ENCODE data around the gene MRPL12.

MRPL12 gene

DNA sequence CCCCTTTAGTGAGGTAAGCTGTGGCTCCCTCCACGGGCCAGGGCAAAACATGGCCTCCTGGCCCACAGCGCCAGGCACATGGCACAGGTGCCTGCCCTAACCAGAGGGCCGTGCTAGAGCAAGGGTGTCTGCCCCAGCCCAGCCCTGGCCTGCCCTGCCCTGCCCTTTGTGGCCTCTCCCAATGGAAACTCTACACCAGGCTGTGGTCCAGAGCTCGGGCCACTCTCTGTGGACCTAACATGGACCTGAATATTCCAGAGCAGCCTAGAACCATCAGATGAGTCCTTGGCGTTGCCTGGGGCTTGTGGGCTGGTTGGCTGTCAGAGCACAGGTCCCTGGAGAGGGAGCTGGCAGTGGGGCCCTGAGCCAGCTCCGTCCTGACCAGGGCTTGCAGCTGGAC is 8.0 kb upstream of the MRPL12 start:
- H4K20me1 ChIP-seq (ENCODE audit: insufficient read depth, low read length) = no peaks in the 10 kb centered on the region
- H3K79me2 ChIP-seq (ENCODE audit: insufficient read depth, low read length) = no peaks in the 10 kb centered on the region
- H3K9ac ChIP-seq (ENCODE audit: low read length) = no peak overlapping the region
- H3K9me3 ChIP-seq (ENCODE audit: low read length) = no peaks in the 10 kb centered on the region
- no peak overlapping the region for H3K27ac ChIP-seq (ENCODE audit: low read depth, low read length, poor library complexity, severe bottlenecking)
- H3K27me3 ChIP-seq (ENCODE audit: insufficient read depth, low read length) = no peaks in the 10 kb centered on the region
- no peak overlapping the region for H3K4me2 ChIP-seq (ENCODE audit: low read length)
- no peaks in the 10 kb centered on the region for H3K9me2 ChIP-seq (ENCODE audit: low read depth, low read length)
- TF ChIP-seq, protein P1, sequence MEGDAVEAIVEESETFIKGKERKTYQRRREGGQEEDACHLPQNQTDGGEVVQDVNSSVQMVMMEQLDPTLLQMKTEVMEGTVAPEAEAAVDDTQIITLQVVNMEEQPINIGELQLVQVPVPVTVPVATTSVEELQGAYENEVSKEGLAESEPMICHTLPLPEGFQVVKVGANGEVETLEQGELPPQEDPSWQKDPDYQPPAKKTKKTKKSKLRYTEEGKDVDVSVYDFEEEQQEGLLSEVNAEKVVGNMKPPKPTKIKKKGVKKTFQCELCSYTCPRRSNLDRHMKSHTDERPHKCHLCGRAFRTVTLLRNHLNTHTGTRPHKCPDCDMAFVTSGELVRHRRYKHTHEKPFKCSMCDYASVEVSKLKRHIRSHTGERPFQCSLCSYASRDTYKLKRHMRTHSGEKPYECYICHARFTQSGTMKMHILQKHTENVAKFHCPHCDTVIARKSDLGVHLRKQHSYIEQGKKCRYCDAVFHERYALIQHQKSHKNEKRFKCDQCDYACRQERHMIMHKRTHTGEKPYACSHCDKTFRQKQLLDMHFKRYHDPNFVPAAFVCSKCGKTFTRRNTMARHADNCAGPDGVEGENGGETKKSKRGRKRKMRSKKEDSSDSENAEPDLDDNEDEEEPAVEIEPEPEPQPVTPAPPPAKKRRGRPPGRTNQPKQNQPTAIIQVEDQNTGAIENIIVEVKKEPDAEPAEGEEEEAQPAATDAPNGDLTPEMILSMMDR (IDR thresholded peaks at IDR 0.05; ENCODE audit: low read length) = no peak
- TF ChIP-seq EZH2 (IDR thresholded peaks at IDR 0.05; ENCODE audit: borderline replicate concordance, low read length) = no peak
- H3K36me3 ChIP-seq (ENCODE audit: insufficient read depth, low read length) = peaks cover 93% of the 10 kb centered on the region
- no peaks in the 10 kb centered on the region for H3K4me1 ChIP-seq (ENCODE audit: insufficient read depth, low read length, severe bottlenecking)
- no peaks in the 10 kb centered on the region for H3F3A ChIP-seq (ENCODE audit: insufficient read depth, low read length)
- no peak overlapping the region for H2AFZ ChIP-seq (ENCODE audit: low read length)
- H3K4me3 ChIP-seq (ENCODE audit: low read depth, low read length, poor library complexity, severe bottlenecking) = no peak overlapping the region

GRCh38 chr17:81695801-81696200 is 7.4 kb upstream of the MRPL12 start:
- Histone ChIP-seq H3K4me2 (ENCODE audit: low read length) (no peak overlapping the region), H3K36me3 (ENCODE audit: insufficient read depth, low read length) (peaks cover 90% of the 10 kb centered on the region), H3K4me3 (ENCODE audit: low read depth, low read length, poor library complexity, severe bottlenecking) (no peak overlapping the region), H3K9ac (ENCODE audit: low read length) (no peak overlapping the region), H3K27me3 (ENCODE audit: insufficient read depth, low read length) (no peaks in the 10 kb centered on the region), H3K9me2 (ENCODE audit: low read depth, low read length) (no peaks in the 10 kb centered on the region), H3K9me3 (ENCODE audit: low read length) (no peaks in the 10 kb centered on the region), H2AFZ (ENCODE audit: low read length) (no peak overlapping the region), H3K4me1 (ENCODE audit: insufficient read depth, low read length, severe bottlenecking) (peaks cover 4% of the 10 kb centered on the region), H3K79me2 (ENCODE audit: insufficient read depth, low read length) (no peaks in the 10 kb centered on the region), H4K20me1 (ENCODE audit: insufficient read depth, low read length) (no peaks in the 10 kb centered on the region), H3F3A (ENCODE audit: insufficient read depth, low read length) (no peaks in the 10 kb centered on the region), H3K27ac (ENCODE audit: low read depth, low read length, poor library complexity, severe bottlenecking) (no peak overlapping the region)
- TF ChIP-seq EZH2 (IDR thresholded peaks at IDR 0.05; ENCODE audit: borderline replicate concordance, low read length) = no peak
- TF ChIP-seq, protein P1 (IDR thresholded peaks at IDR 0.05; ENCODE audit: low read length) = no peak

DNA sequence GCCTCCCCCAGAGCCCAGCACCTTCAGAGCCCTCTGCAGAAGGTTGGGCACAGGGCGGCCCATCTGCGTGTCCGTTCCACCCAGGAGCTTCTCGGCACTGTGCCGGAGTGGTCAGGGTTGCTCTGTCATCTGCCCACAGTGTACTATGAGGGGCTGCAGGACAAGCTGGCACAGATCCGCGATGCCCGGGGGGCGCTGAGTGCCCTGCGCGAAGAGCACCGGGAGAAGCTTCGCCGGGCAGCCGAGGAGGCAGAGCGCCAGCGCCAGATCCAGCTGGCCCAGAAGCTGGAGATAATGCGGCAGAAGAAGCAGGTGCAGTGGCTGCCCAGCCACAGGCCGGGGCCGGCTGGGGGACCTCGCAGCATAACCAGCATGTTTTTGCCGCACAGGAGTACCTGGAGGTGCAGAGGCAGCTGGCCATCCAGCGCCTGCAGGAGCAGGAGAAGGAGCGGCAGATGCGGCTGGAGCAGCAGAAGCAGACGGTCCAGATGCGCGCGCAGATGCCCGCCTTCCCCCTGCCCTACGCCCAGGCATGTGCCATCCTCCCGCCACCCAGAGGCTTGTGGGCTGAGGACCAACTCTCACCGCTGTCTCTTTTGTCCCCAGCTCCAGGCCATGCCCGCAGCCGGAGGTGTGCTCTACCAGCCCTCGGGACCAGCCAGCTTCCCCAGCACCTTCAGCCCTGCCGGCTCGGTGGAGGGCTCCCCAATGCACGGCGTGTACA is 6.8 kb upstream of the MRPL12 start:
- Histone ChIP-seq H3K27me3 (ENCODE audit: insufficient read depth, low read length) (no peaks in the 10 kb centered on the region), H2AFZ (ENCODE audit: low read length) (no peak overlapping the region), H3K4me2 (ENCODE audit: low read length) (no peak overlapping the region), H3K9me2 (ENCODE audit: low read depth, low read length) (no peaks in the 10 kb centered on the region), H3K27ac (ENCODE audit: low read depth, low read length, poor library complexity, severe bottlenecking) (no peak overlapping the region), H4K20me1 (ENCODE audit: insufficient read depth, low read length) (no peaks in the 10 kb centered on the region), H3K4me3 (ENCODE audit: low read depth, low read length, poor library complexity, severe bottlenecking) (no peak overlapping the region), H3K4me1 (ENCODE audit: insufficient read depth, low read length, severe bottlenecking) (peaks cover 9% of the 10 kb centered on the region), H3K36me3 (ENCODE audit: insufficient read depth, low read length) (peaks cover 90% of the 10 kb centered on the region), H3K79me2 (ENCODE audit: insufficient read depth, low read length) (peaks cover 5% of the 10 kb centered on the region; the same call in 1 of the 2 replicates), H3F3A (ENCODE audit: insufficient read depth, low read length) (no peaks in the 10 kb centered on the region), H3K9ac (ENCODE audit: low read length) (no peak overlapping the region), H3K9me3 (ENCODE audit: low read length) (no peaks in the 10 kb centered on the region)
- TF ChIP-seq, protein P1 (IDR thresholded peaks at IDR 0.05; ENCODE audit: low read length) = no peak
- TF ChIP-seq EZH2 (IDR thresholded peaks at IDR 0.05; ENCODE audit: borderline replicate concordance, low read length) = no peak

Data from OCI-LY1 (cell line).